NCI-H510A (cell line): ENCODE measurements around the gene TUBA8.
"Not testable (repeated sequence)": the region's sequence is repeated elsewhere in the genome, so short reads cannot be mapped to it uniquely, and the experiment has no call there.

ENCODE experiments used
- DNase-seq: peaks from one replicate; lab custom pipeline; 2025; lab: John Stamatoyannopoulos, UW

TUBA8 gene

DNA sequence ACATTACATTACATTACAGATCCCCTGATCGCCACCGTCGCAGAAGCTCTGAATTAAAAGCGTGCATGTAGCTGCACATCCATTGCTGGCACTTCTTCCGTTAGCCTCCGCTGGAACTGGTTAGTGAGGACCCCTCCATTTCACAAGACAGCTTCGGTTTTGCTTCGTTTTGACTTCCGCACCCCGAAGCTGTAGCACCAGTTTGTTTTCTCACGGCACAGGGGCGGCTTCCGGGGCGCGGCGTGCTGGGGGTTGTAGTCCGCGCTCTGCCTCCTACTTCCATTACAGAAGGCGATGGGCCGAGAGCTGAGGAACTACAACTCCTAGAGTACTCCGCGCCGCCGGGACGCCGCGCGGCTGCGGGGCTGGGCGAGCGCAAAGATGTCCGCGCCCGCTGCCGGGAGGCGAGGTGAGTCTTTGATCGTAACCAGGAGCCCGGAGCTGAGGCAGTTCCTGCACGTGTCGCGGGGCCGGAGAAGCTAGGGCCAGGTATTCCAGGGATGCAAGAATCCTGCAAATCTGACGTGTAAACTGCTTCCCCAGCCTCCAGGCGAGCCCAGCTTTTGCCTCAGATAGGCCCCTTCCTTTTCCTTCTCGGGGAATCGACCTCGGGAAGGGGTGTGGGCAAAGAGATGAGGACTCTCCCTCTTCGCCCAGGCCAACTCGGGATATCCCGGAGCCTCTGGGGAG lies 32.8 kb upstream of the TUBA8 start, which contains the start of gene PEX26:
Gene PEX26 (plus strand): TSS at position 352 of the 690 bp plus-strand sequence. CDS start 387 bp downstream, outside the sequence.
- peak; percentile 92 for DNase-seq

DNA sequence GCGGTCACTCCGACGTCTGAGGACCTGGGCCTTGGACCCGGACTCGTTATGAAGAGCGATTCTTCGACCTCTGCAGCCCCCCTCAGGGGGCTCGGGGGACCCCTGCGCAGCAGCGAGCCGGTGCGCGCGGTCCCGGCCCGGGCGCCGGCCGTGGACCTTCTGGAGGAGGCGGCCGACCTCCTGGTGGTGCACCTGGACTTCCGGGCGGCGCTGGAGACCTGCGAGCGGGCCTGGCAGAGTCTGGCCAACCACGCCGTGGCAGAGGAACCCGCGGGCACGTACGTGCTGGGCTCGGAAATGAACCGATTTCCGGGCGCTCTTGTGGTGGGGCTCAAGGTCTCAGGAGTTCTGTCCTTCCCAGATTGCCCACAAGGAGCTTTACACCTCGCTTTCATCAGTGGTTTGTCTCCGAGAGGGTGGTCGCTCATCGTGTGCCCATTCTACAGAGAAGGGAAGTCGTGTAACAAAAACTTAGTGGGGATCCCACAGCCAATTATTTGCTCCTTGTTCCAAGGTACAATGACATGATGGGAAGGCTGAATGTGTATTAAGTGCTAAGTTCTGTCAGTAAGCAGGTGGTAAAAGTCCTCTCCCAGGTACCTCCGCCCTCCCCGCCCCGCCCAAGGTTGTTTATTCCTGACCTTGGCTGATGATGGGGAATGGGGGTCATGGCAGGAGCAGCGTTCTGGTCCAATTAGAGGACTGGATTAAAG lies 32.1 kb upstream of the TUBA8 start:
- DNase-seq = peak; percentile 28

DNA sequence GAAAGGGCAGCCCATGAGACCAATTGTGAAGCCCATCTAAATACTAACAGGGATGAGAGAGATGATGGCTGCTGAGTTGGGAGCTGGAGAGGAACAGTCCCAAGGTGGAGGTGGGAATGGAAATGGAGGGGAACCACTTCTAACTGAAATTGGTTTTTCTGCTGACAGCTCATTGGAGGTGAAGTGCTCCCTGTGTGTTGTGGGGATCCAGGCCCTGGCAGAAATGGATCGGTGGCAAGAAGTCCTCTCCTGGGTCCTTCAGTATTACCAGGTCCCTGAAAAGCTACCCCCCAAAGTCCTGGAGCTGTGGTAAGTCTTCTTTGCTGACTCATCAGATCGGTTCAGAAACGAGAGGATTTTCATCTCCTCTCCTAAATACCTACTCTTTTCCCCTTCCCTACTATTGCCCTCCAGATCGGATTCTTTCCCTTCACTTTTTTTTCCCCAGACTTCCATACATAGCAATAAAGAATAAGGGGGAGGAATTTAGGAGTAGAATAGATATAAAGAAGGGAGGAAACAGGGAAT lies 30.8 kb upstream of the TUBA8 start:
- no peak for DNase-seq

DNA sequence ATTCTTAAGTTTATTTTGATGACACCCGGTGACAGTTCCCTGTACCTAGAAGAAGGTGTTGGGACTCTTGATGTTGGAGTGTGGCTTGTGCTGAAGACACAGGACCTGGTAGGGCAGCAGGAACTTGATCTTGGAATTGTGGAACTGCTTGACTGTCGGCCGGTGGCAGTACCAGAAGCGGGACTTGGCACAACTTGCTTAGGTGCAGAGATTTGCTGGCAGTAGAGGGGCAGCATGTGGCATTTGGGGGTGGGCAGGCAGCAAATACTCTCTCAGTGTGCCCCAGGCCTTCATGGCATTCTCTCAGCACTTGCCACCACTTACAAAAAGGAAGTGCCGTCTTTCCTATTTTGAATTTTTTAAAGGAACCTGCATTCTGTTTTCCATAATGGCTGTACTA lies 29.2 kb upstream of the TUBA8 start:
- DNase-seq = no peak

DNA sequence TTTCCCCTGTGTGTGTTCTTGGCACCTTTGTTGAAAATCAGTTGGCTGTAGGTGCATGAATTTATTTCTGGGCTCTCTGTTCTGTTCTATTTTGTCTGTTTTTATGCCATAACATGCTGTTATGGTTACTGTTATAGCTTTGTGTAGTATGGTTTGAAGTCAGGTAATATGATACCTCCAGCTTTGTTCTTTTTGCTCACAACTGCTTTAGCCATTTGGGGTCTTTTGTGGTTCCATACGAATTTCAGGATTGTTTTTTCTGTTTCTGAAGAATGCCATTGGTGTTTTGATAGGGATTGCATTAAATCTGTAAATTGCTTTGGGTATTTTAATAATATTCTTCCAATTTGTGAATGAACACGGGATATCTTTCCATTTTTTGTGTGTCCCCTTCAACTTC lies 28.1 kb upstream of the TUBA8 start:
- DNase-seq = no peak

DNA sequence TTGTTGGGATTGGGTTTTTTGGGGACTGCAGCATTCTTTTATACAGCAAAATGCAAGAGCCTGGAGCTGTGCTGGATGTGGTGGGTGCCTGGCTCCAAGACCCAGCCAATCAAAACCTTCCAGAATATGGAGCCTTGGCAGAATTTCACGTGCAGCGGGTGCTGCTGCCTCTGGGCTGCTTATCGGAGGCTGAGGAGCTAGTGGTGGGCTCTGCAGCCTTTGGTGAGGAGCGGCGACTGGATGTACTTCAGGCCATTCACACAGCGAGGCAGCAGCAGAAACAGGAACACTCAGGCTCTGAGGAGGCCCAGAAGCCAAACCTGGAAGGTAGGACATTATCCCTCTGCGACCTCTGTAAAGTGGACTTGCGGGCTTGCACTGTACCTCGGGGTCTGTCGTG lies 27.2 kb upstream of the TUBA8 start:
- DNase-seq = no peak

DNA sequence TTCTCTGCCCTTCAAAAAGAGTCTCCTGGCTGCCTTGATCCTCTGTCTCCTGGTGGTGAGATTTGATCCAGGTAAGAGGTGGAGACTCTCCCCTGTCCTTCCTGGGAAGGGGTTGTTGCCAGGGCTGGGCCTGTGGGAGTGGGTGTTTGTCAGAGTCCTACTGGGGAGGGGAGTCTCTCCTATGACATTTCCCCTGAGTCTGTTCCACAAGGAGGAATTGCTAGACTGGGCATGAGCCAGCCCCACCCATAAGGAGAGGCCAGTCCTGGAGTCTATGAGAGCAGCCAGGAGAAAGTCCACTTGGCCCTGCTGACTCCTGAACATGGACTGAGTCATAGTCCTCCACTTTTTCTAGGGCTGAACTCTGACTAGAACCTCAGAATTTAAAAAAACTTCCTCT lies 25.4 kb upstream of the TUBA8 start:
- no peak for DNase-seq

DNA sequence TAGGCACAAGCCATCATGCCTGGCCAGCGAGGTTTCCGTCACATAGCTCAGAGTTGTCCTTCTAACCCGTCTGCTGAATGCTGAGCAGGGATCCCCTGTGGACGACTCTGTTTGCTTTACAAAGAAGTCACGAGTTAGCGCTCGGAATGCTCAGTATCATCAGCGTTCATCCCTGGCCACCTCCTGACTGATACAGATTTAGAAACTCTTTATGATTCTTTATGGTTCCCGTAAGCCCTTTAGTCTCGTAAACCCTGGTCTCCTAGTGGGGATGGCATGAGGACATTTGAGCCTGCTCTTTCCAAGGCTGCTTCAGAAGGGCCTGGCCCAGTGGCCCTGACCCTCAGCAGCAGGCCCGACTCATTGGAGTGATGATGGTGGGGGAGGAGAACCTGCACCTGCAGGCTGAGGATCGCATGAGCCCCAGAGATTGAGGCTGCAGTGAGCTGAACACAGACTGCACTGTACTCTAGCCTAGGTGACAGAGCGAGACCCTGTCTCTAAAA lies 23.2 kb upstream of the TUBA8 start:
- DNase-seq = no peak

DNA sequence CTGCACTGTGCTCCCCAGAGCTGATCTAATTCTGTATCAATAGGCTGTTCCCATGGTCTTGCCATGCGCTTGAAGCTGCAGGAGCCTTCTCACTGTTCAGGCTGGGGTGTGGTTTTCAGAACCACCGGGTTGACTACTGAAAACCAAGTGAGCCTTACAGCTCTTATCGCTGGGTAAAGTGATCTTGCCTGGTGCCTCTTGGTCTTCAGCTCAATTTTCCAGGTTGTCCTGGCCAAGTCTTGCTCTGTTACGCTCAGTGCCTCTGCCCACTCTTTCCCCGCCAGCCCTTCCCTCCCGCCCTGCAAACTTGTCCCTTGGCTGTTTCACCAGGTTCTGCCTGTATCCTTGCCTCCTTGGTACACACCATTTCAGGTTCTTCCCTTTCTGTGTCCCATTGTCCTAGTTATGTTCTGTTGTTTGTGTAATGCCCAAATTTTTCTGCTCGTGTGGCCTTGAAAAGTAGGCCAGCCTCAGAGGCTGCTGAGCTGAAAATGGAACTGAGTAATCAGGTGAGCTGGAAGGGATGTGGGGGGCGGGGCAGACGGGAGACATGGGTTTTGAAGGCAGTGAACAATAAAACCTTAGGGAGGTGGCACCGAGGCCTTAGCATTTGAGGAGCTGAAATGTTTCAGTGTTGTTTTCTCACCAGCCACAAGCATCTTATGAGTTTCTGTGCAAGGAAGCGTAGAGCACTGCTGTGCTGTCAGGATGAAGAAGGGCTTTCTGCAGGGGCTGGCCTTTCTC lies 21.6 kb upstream of the TUBA8 start:
- no peak for DNase-seq

DNA sequence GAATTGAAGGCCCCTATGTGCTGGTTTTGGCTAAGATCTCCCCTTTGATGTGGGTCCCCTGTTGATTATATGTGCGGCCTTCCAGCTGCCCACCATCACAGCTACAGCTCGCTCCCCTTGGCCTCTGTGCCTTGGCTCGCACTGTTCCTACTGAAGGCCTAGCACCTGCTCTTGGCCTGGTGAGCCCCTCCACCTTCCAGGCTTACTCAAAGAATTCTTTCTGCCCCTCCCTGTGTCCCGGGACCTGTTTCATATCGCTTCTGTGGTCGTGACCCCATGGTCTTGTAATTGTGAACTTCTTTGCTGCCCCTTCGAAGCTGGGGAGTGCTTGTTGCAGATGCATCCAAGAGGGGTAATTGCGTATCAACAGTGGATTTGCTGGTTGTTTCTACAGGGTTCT lies 20.3 kb upstream of the TUBA8 start:
- DNase-seq = no peak

DNA sequence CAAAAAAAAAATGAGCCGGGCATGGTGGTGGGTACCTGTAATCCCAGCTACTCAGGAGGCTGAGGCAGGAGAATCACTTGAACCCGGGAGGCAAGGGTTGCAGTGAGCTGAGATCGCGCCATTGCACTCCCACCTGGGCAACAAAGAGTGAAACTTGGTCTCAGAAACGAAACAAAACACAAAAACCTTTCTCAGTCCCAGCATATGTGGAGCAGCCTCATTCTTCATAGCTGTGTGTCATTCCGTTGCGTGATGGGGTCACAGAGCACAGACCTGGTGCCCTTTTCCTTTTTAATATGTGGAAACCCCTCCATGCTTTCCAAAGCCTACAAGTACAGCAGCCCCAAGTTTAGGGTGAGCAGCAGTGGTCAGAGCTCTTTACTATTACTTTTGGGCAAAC lies 19.1 kb upstream of the TUBA8 start:
- no peak for DNase-seq

DNA sequence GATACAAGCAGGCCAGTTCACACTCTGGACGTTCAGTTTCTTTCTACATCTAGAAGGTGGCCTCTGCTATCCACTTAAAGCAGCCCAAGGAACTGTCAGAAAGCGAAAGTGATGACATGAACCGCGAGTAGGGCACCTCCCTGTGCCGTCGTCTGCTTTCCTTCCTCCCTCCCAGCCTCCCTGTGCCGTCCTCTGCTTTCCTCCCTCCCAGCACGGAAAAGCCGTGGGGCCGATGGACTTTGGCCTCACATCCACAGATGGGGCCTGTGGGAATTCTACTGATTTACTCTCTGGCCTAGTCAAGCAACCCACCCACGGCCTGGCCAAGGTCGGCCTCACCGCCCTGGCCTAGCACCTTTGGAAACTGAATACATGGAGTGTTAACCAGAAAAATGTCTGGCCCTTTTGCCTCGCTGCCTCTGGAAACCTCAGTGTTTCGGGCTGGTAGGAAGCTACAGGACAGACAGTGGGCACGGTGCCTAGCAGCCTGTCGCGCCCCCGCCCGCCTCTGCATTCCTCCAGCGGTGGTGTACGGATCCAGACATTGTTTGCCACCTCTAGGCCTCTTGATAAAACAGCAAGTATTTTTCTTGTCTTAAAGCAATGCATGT lies 18.6 kb upstream of the TUBA8 start:
- no peak for DNase-seq

DNA sequence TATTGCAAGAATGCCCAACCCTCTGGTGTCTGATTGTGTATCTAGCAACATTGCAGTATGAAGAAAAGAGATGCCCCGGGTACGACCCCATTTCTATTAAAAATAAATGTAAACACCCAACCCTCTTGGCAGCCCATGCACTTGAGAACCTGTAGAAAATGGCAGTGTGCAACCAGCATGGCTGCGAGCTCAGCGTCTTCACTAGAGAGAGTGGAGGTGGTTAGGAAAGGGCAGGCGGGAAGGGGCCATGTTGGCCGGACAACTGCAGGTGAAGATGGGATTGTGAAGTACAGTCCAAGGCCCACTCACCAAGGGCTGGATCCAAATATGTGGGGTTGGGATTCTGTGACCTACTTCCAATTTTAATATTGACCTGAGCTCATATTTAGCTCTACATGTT lies 16.9 kb upstream of the TUBA8 start:
- DNase-seq = no peak

DNA sequence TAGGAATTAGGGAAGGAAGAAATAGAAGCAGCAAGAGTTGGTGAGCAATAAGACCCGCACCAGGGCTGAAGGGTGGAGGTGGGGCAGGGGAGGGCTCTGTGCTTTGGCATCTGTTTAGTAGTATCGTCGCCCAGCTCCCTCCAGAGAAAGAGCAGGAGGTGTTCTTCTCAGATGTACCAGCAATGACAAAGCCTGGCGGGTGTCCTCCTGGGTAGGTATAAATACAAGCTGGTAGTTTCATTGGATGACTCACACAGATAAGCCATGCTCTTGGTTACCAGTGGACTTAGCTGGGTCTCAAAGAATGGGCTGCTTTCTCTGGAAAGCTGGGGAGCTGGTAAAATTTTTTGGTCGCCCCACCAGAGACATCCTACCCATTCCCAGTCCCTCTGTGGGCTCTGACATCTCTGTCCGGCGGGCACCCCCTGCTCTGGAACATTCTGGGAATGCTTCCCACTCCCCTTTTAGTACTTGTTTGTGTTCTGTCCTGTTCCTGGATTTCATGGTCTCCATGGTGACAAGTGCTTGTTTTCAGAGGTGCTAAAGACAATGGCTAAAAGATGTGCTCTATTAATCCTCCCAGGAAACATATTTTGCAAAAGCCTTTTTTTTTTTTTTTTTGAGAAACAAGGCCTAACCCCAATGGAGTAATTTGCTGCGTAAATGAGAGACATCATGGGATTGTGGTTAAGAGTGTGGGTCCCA lies 15.4 kb upstream of the TUBA8 start:
- no peak for DNase-seq

DNA sequence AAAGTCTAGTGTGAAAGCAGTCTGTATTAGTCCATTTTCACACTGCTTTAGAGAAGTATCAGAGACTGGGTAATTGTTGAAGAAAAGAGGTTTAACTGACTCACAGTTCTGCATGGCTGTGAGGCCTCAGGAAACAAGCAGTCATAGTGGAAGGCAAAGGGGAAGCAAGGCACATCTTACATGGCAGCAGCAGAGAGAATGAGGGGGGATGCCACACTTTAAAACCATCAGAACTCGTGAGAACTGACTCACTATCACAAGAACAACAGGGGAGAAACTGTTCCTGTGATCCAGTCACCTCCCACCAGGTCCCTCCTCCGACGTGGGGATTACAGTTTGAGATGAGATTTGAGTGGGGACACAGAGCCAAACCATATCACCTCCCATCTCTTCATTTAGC lies 13.8 kb upstream of the TUBA8 start:
- DNase-seq = no peak

DNA sequence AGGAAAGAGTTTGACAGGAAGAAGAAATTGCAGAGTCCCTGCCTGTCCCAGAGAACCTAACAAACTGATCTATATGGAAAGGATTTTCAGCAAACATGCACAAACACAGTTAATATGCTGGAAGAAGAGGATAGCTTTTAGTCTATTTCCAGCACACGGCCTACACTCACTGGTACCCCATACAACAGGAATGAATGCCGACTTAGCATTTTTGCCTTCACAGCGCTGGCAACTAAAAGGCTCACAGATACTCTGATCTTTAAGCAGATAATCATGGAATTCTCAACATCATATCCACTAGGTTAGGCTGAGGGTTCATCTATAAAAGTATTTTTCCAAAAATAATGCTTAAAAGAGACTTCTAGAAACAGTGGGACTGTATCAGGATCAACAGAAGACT lies 9.8 kb upstream of the TUBA8 start:
- DNase-seq = no peak

DNA sequence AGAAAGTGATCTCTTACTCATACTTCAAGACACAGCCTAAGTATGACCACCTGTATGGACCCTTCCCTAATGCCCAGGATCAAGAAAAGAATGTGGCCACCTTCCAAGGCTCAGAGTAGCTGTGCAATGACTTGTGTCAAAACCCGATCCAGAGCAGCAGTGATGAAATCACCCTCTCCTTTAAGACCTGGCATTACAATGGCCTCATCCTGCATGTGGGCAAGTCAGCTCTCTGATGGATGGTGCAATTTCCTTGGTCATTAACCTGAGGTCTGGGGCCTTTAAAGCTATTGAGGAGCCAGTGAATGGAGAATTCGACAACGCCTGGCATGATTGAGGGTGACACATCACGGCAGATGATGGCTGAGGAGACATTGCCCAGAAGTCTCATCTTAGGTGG lies 9.1 kb upstream of the TUBA8 start:
- DNase-seq = no peak

DNA sequence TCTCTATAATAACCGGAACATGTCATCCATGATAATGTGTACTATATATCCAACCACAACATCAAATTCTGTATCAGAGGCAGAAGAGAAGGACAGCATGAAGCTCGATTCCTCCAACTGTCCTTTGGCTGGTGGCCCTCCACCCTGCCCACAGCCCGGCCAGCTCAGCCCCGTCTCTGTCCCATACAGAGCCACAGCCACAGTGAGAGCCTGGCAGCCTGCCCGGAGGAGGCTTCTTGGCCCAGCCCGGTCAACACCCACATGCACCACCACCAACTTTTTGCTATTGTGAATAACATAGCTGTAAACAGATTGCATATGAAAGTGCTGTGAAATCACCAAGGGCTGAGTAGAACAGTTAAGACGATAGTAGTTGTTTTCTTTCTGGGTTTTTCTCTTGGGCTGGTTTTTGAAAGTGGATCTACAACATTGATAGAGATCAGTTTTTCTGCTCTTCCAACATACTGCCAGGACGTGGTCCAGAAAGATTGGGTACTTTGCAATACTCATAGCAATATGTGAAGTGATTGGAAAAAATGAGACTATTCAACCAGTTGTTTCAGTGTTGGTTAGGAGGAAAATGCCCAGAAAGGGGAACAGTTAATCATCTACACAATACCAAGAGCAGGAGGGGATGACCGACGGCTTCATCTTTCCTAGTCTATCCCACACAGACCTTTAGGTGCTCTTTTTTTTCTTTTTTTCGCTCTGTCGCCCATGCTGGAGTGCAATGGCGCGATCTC lies 6.9 kb upstream of the TUBA8 start:
- no peak for DNase-seq

DNA sequence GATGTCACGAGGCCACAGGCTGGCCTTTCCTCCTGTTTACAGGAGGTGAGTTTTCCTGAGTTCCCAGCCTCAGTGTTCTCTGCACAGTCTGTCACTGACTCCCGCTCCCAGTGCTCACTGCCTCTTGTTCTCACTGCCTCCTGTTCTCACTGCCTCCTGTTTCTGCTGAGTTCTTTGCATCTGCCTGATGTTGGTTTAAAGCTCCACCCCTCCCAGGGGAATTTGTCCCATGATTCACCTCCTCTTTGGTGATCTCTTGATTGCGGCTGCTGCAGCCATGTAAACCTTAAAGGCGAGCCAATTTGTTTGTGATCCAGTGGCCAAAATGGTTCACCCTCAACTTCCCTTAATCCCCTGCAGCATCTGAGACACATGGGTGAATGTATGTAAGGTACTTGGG lies 6.0 kb upstream of the TUBA8 start:
- DNase-seq = no peak

DNA sequence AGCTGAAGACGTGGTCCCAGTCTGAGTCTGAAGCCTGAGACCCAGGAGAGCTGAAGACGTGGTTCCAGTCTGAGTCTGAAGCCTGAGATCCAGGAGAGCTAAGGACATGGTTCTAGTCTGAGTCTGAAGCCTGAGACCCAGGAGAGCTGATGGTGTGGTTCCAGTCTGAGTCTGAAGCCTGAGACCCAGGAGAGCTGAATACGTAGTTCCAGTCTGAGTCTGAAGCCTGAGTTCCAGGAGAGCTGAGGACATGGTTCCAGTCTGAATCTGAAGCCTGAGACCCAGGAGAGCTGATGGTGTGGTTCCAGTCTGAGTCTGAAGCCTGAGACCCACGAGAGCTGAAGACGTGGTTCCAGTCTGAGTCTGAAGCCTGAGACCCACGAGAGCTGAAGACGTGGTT lies 4.6 kb upstream of the TUBA8 start:
- not testable (repeated sequence) for DNase-seq
